GM12878 (cell line): ENCODE results near the gene NKD2. TPM values are rescaled to one million over a fixed set of nuclear protein-coding genes. Genes with fewer than 3 reads are reported as not detected.

ENCODE experiments used
- ATAC-seq: fragments of 200-7000 bp; cut with Tn5 transposase; 3 replicates; pipeline ENCODE4 v1.9.1; 2020; ENCODE audit warnings: mild to moderate bottlenecking, moderate library complexity
- BruUV-seq: library from RNA; stranded (reverse); fragments of 400-500 nt; replicated peaks from 2 replicates; lab custom pipeline; 2021; lab: Mats Ljungman, UMichigan
- CTCF ChIA-PET: fragments of 300-600 bp; sonication (Branson Sonifier 250); formaldehyde crosslinking; extraction: SDS; loops from one replicate; lab custom pipeline; 2021; ENCODE audit warnings: inconsistent platforms; lab: Yijun Ruan, JAX
- POLR2A ChIA-PET: fragments of 350-600 bp; formaldehyde crosslinking; extraction: SDS; loops from one replicate; lab custom pipeline; 2021; ENCODE audit warnings: inconsistent platforms; lab: Charles Lee
- RAD21 ChIA-PET: fragments of 300-600 bp; sonication (Branson Sonifier 250); formaldehyde crosslinking; loops from one replicate; lab custom pipeline; 2023; ENCODE audit warnings: antibody characterized with exemption; ENCODE audit not compliant: unreplicated experiment; lab: Charles Lee
- SMC1A ChIA-PET: fragments of 300-600 bp; sonication (Branson Sonifier 250); formaldehyde crosslinking; loops from one replicate; lab custom pipeline; 2023; ENCODE audit not compliant: unreplicated experiment, uncharacterized antibody; lab: Charles Lee
- DNase-seq: peaks from one replicate; pipeline ENCODE4 v3.0.0-alpha.2; 2011; ENCODE audit warnings: low read depth, low spot score
- FAIRE-seq: peaks from 3 replicates; lab custom pipeline; 2011; peaks lifted over from hg19 to GRCh38; lab: Jason Lieb, UNC
- H2AFZ ChIP-seq: 2 replicates; pipeline ENCODE4 v1.6.0; 2011; ENCODE audit warnings: low read depth, low read length, control low read depth; ENCODE audit not compliant: control insufficient read depth
- H3K27ac ChIP-seq: 2 replicates; pipeline ENCODE4 v1.5.1; 2011; ENCODE audit warnings: control low read depth; ENCODE audit not compliant: control insufficient read depth, insufficient read depth
- H3K27me3 ChIP-seq, 2 experiments: replicated peaks in 1 of 2; 2 replicates each; pipeline versions ENCODE4 v1.6.0 to v1.6.1; 2011; ENCODE audit warnings: low read length in 1 of 2; ENCODE audit not compliant: control insufficient read depth in 2 of 2, insufficient read depth in 2 of 2
- H3K36me3 ChIP-seq, 2 experiments: 2 replicates each; pipeline ENCODE4 v1.5.1; 2011; ENCODE audit warnings: low read length in 1 of 2; ENCODE audit not compliant: control insufficient read depth in 2 of 2, insufficient read depth in 2 of 2
- H3K4me1 ChIP-seq: 2 replicates; pipeline ENCODE4 v1.6.1; 2011; ENCODE audit warnings: mild to moderate bottlenecking, low read length, moderate library complexity, mixed read lengths; ENCODE audit not compliant: control insufficient read depth, insufficient read depth
- H3K4me2 ChIP-seq: 2 replicates; pipeline ENCODE4 v1.6.0; 2011; ENCODE audit warnings: control low read depth; ENCODE audit not compliant: control insufficient read depth, insufficient read depth
- H3K4me3 ChIP-seq: fragments of 200-600 bp; sonication (generic); 2 replicates; pipeline ENCODE4 v1.5.1; 2016
- H3K79me2 ChIP-seq: 2 replicates; pipeline ENCODE4 v1.6.0; 2011; ENCODE audit warnings: low read length; ENCODE audit not compliant: control insufficient read depth, insufficient read depth
- H3K9ac ChIP-seq: 2 replicates; pipeline ENCODE4 v1.8.0; 2011; ENCODE audit warnings: low read length, control low read depth, mixed read lengths; ENCODE audit not compliant: control insufficient read depth, insufficient read depth
- H3K9me3 ChIP-seq: replicated peaks from 3 replicates; pipeline ENCODE4 v1.5.1; 2011; ENCODE audit warnings: mild to moderate bottlenecking, low read length; ENCODE audit not compliant: control insufficient read depth, insufficient read depth
- H4K20me1 ChIP-seq: 2 replicates; pipeline ENCODE4 v1.6.0; 2011; ENCODE audit not compliant: control insufficient read depth, insufficient read depth
- BMI1 ChIP-seq: fragments of 450-650 bp; IDR thresholded peaks from 2 replicates; pipeline ENCODE4 v1.6.1; 2016; ENCODE audit warnings: mild to moderate bottlenecking, moderate library complexity, borderline replicate concordance
- ELK1 ChIP-seq: IDR thresholded peaks from 2 replicates; pipeline ENCODE4 v1.6.1; 2012; ENCODE audit warnings: low read depth, low read length, improper control_type of control experiment
- GABPA ChIP-seq: IDR thresholded peaks from 2 replicates; pipeline ENCODE4 v1.6.1; 2014; ENCODE audit warnings: antibody characterized with exemption, low read depth, mild to moderate bottlenecking, inconsistent platforms
- IKZF1 ChIP-seq: fragments of 450-650 bp; conservative IDR thresholded peaks from 2 replicates; pipeline ENCODE4 v1.6.1; 2017; ENCODE audit warnings: antibody characterized with exemption, mild to moderate bottlenecking
- MLLT1 ChIP-seq: fragments of 450-650 bp; IDR thresholded peaks from 2 replicates; pipeline ENCODE4 v1.6.1; 2016; ENCODE audit warnings: mild to moderate bottlenecking
- PKNOX1 ChIP-seq: fragments of 450-650 bp; IDR thresholded peaks from 2 replicates; pipeline ENCODE4 v1.6.1; 2016; ENCODE audit warnings: mild to moderate bottlenecking
- SPI1 ChIP-seq: IDR thresholded peaks from 2 replicates; pipeline ENCODE4 v1.6.1; 2011; ENCODE audit warnings: low read depth, mild to moderate bottlenecking, low read length, moderate library complexity, borderline replicate concordance; ENCODE audit not compliant: insufficient read depth
- WGBS: methylation state at CpG from one replicate; pipeline ENCODE4 v1.1.6; 2016; ENCODE audit warnings: low lambda C conversion rate; ENCODE audit not compliant: insufficient replicate concordance, insufficient coverage; ENCODE audit errors: missing lambda C conversion rate; 5-methylcytosine and 5-hydroxymethylcytosine counted together
- in situ Hi-C: fragments of 300-500 bp; cut with MboI; formaldehyde crosslinking; loops from 9 replicates; pipeline ENCODE4 v1.14.3; 2018; ENCODE audit warnings: mixed read lengths
- intact Hi-C: fragments of 100-400 bp; cut with micrococcal nuclease; formaldehyde crosslinking; loops from one replicate; pipeline ENCODE4 v1.14.2; 2022; ENCODE audit not compliant: unreplicated experiment
- polyA plus RNA-seq, 11 experiments: library from polyadenylated mRNA; depleted of rRNA in 4 of 11; unstranded in 6 of 11; stranded (reverse) in 5 of 11; fragments of >200 nt; fragmentation: Nextera tagmentation in 4 of 11; fragmentation: Illumina TruSeq in 1 of 11; extraction: Ambion mirVana in 4 of 11; extraction: Trizol in 1 of 11; gene quantifications; 1 replicate in 1 of 11; 2 replicates in 10 of 11; pipeline versions ENCODE4 v1.2.1 to v1.2.3, GENCODE V29; 2011 to 2016; ENCODE audit warnings: inconsistent platforms in 2 of 11, missing spikeins in 2 of 11, low read depth in 1 of 11
- total RNA-seq, 4 experiments: library from RNA; depleted of rRNA in 3 of 4; stranded (reverse); fragments of >200 nt in 3 of 4; fragmentation: Illumina TruSeq in 1 of 4; extraction: Trizol in 1 of 4; gene quantifications; 2 replicates each; pipeline versions ENCODE4 v1.2.1 to v1.2.3, GENCODE V29; 2013 to 2021

The NKD2 gene
- total and polyA plus RNA-seq, 10 of the 15 experiments (the other 5 are each of a cell fraction or from before 2014, with no cell fraction given): 0.20 to 0.83 (median 0.26) TPM; not detected in 7

- H3K9me3 ChIP-seq: no peaks in the 10 kb centered on the region
- H2AFZ ChIP-seq: no peak overlapping the region
- DNase-seq (no peak), ATAC-seq (peak; percentile 18; the same call in 1 of the 3 replicates), FAIRE-seq (no peak)
- TF ChIP-seq SPI1 (no peak), PKNOX1 (no peak), GABPA (no peak), MLLT1 (no peak), ELK1 (no peak), IKZF1 (no peak), BMI1 (no peak)
- no peaks in the 10 kb centered on the region for H3K4me1 ChIP-seq
- ChIA-PET CTCF (no interaction called here), SMC1A (no interaction called here), POLR2A (no interaction called here), RAD21 (no interaction called here)
- H3K9ac ChIP-seq: no peak overlapping the region
- no peaks in the 10 kb centered on the region for H3K36me3 ChIP-seq
- WGBS: 25% methylated on average over 19 of the region's 19 CpGs
- H3K79me2 ChIP-seq: no peaks in the 10 kb centered on the region
- H4K20me1 ChIP-seq: no peaks in the 10 kb centered on the region
- no peak overlapping the region for H3K4me2 ChIP-seq
- H3K27ac ChIP-seq: no peak overlapping the region
- no TSS peak for BruUV-seq
- in situ Hi-C loops (no loop called here), intact Hi-C loops (loop anchor here (10.0 kb wide), 1 partner anchor 127 kb away; no protein-coding TSS in a partner anchor)
- no peak overlapping the region for H3K4me3 ChIP-seq
- no peaks in the 10 kb centered on the region; a peak in 3 of 4 replicates for H3K27me3 ChIP-seq
Observed at GRCh38 chr5:1017691-1018455, 9.3 kb downstream of the NKD2 start.
